Stimulated activated CD4-positive, alpha-beta T cell treated with anti-CD3 and anti-CD28 coated beads, TNF-alpha, amount 100 ng/mL, for 24 hours (primary cell): Measurements from ENCODE around the gene CHIA.
"Not testable (repeated sequence)": the region's sequence is repeated elsewhere in the genome, so short reads cannot be mapped to it uniquely, and the experiment has no call there.

ENCODE experiments used
- DNase-seq, 3 experiments: peaks; one replicate each; pipeline ENCODE4 v3.0.0-alpha.2; 2020; ENCODE audit warnings: low read depth in 3 of 3

The CHIA gene

GRCh38 chr1:111285879-111286278 is 4.8 kb upstream of the CHIA start:
- DNase-seq, result no peak

DNA sequence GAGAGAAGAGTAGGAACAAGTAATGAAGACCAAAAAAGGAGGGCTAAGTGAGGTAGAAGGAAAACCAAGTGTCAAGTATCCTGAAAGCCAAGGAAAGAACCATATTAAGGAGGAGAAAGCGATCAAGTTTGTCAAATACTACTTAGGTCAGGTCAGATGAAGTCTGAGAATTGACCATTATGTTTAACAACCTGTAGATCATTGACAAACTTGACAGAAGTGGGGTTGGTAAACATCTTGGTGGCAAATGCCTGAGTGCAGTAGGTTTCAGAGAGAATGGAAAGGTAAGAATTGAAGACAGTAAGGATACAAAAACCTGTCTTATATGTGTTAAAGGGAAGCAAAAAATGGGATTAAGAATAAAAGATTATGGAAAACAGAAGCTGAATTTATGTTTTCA is 3.7 kb upstream of the CHIA start:
- DNase-seq, result no peak

- DNase-seq, result no peak
These were observed 1.3 kb upstream of the CHIA start for GRCh38 chr1:111289371-111289770.

DNA sequence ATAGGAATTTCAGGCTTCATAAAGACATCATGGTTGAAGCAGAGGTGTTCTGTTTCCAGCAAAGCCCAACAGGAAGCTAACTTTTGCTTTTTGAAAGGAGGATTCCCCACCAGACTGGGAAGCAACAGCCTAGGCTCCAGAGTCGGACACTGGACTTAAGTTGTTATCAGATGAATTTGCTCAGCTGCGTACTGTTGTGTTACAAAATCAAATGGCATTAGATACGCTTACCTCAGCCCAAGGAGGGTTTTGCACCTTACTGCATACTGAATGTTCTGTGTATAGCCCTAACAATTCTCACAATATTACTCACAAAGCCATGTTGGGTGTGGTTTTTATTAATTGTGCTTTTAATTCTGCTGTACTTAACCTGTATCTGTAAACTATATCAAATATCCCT is 547 bp upstream of the CHIA start:
- no peak for DNase-seq

GRCh38 chr1:111294390-111294789 is 3.7 kb downstream of the CHIA start:
- DNase-seq, result no peak

DNA sequence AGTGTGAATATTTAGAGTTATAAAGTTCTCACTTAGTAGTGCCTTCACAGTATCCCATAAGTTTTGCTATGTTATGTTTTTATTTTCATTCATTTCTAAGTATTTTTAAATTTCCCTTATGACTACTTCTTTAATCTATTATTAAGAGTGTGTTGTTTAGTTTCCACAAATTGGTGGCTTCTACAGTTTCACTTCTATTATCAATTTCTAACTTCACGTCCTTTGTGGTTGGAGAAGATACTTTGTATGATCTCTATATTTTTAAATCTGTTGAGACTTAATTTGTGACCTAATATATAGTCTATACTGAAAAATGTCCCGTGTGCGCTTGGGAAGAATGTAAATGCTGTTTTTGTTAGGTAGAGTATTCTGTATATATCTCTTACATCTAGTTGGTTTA is 11.7 kb downstream of the CHIA start:
- no peak for DNase-seq

DNA sequence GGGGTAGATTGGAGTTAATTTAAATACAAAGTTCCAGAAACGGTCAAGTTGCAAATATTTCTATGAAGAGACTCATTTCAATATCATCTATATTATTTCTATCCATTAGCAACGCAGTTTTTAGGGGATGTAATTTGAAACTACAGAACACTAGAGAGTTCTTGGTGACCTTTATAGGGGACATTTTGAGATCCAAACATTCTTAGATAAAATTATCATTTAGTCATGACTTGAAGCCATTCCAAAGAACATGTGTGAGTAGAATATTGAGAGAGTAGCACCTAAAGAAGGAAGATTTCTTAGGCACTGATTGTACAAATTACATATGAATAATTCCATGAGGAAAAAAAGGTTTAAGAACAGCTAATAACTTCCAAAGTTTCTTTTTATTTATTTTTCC is 19.0 kb downstream of the CHIA start:
- no peak for DNase-seq

DNA sequence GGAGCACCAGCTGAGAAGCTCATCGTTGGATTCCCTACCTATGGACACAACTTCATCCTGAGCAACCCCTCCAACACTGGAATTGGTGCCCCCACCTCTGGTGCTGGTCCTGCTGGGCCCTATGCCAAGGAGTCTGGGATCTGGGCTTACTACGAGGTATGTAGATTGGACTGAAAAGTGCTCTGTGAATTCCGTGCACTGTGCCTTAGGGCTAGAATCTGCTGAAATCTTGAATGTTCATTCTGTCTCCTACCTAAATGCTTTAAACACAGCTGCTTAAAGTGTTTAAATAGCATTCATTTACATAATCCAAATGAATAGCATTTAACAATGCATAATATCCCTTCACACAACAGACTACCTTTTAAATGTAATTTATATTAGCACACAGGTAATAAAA is 27.9 kb downstream of the CHIA start:
- DNase-seq, result no peak

- no peak for DNase-seq
These were observed 29.6 kb downstream of the CHIA start for GRCh38 chr1:111320066-111320879.

GRCh38 chr1:111323231-111323630 is 32.6 kb downstream of the CHIA start:
- DNase-seq, result no peak

DNA sequence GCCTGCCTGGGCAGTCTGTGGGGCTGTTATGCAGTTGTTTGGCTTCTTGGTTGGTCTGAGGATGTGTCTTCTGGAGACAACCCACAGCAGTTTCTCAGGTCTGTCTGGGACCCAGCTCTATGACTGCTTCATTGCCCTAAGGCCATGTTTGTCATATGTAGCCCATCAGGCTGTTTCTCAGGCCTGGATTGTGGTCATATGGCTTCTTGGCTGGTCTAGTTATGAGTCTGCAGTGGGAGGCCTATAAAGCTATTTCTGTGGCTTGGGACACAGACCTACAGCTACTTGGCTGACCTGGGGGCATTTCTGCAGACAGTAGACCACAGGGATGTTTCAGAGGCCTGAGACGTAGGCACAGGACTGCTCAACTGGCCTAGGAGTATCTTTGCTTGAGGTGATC is 41.5 kb downstream of the CHIA start:
- no peak for DNase-seq

GRCh38 chr1:111334169-111334568 is 43.5 kb downstream of the CHIA start:
- peak in 2 of 3 experiments; percentile 21 to 46 for DNase-seq

DNA sequence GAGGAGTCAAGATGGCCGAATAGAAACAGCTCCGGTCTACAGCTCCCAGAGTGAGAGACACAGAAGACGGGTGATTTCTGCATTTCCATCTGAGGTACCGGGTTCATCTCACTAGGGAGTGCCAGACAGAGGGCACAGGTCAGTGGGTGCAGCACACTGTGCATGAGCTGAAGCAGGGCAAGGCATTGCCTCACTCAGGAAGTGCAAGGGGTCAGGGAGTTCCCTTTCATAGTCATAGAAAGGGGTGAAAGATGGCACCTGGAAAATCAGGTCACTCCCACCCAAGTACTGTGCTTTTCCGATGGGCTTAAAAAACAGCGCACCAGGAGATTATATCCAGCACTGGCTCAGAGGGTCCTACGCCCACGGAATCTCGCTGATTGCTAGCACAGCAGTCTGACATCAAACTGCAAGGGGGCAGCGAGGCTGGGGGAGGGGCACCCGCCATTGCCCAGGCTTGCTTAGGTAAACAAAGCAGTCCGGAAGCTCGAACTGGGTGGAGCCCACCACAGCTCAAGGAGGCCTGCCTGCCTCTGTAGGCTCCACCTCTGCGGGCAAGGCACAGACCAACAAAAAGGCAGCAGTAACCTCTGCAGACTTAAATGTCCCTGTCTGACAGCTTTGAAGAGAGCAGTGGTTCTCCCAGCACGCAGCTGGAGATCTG is 44.7 kb downstream of the CHIA start:
- not testable (repeated sequence) for DNase-seq

- DNase-seq, result not testable (repeated sequence)
These were observed 48.2 kb downstream of the CHIA start for GRCh38 chr1:111338849-111339248.

DNA sequence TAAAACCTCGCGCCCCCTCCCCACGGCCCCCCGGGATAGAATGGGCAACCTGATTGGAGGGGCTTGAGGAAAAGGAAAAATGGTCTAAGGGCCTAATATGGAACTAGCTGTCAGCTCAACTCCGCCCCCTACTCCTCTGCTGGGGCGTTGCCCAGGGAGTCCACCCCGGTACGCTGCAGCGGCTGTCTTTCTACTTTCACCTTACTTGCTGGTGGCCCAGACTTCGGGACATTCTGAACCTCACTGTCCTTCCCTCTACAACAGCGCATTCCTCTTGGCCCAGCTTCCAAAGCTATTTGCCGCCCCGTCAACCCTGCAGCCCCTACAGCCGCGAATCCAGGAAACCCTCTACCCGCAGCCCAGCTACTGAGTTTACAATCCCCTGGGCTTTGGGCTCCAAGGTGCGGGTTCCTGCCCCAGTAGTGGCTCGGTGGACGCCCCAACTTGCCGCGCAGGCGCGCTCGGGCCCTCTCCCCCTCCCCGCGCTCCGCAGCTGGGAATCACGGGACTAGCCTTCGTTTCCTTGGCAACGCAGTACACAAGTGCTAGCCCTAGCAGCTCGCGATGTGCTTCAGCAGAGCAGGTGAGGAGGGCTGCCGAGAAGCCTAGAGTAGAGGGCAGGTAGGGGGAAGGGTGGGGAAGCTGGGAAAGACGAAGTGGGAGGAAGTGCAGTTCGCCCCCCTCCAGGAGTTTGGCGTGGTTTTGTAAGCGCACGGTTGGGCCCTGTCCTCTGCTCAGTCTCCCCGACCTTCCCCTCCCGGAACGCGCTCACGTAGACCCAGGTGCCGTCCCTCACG is 55.6 kb downstream of the CHIA start:
- DNase-seq, result peak; percentile 68 to 80 (median 70)

DNA sequence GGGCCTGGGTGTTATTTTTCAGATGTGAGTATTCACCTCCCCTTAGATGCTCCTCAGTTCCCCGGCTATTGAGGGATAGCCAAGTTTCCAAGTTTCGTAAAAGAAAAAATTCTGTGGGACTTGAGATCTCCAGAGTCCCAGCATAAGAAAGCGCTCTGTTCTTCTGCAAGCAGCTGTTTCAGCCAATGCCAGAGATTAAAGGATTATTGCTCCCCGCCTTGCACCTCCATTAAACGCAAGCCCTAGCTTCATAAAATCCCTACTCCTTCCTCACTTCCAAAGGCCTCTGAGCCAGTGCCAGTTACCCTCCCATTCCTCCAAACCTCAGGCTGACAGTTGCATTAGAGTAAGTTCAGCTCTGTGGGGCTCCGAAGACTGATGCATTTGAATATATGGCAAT is 56.4 kb downstream of the CHIA start:
- DNase-seq, result no peak

DNA sequence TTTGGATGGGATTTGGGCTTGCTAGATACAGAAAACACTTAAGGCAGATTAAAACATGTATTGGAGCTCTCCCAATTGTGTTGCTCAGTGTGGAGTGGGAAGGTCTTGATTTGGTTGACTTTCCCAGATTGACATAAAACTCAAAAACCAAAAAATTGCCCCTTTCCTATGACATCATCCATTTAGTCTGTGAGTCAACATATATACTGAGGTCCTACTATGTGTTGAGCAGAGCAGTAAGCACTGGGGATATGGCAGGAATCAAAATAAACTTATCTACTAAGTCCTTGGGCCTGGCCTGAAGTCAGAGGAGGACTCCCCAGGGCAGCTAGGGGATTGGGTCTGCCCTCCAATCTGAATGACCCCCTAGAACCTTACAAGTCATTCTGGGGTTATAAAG is 61.0 kb downstream of the CHIA start:
- DNase-seq, result no peak

DNA sequence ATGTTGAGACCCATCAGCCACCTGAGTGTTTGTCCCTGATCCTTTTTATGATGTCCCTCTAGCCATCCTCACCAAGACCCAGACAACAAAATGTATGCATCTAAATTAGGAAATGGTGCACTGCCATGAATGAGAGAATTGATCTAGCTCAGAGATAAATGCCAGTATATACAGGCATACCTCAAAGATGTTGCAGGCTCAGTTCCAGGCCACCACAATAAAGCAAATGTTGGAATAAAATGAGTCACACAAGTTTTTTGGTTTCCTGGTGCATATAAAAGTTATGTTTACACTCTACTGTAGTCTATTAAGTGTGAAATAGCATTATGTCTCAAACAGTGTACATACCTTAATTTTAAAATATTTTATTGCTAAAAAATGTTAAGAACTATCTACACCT is 63.9 kb downstream of the CHIA start:
- DNase-seq, result no peak

GRCh38 chr1:111358964-111359363 is 68.3 kb downstream of the CHIA start:
- DNase-seq, result no peak

GRCh38 chr1:111359376-111359775 is 68.7 kb downstream of the CHIA start:
- no peak for DNase-seq

- not testable (repeated sequence) for DNase-seq
These were observed 69.6 kb downstream of the CHIA start for GRCh38 chr1:111360257-111360656.

- no peak for DNase-seq
These were observed 71.1 kb downstream of the CHIA start for GRCh38 chr1:111361761-111362160.

DNA sequence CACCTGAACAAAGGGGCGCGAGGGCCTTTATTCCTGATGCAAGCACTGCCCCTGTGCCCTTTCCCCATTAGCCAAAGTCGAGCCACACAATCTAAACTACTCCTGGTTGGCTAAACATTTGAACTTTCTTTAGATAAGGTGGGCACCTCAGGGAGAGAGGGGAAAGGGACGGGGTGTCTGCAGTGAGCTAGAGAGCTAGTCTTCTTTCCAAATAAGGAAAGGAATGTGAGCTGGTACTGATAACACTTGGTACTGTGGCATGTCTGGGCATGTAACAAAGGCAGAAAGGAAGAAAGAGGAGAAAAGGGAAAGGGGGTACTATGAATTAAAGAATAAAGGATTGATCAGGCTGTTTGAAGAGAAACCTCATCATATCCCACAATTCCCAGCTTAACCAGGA is 74.0 kb downstream of the CHIA start:
- DNase-seq, result no peak
